ENCODE measurements around the gene SLC23A2. TPM values are rescaled to one million over a fixed set of nuclear protein-coding genes. Genes with fewer than 3 reads are reported as not detected.

The SLC23A2 gene
- total and polyA plus RNA-seq, 4 donors: 9.1 to 48.4 (median 14.7) TPM

- H3K27ac ChIP-seq (ENCODE audit: low read depth in 1 of 2, low read length in 2 of 2): no peak overlapping the region
- TF ChIP-seq GABPA (IDR thresholded peaks at IDR 0.05 in 1 of 2, conservative IDR thresholded peaks at IDR 0.05 in 1 of 2) (no peak), FOXA2 (IDR thresholded peaks at IDR 0.05) (peak; percentile 96), FOXA1 (IDR thresholded peaks at IDR 0.05) (peak; percentile 94), RAD21 (IDR thresholded peaks at IDR 0.05) (peak in 1 of 2 donors; percentile 9)
- peaks cover 0 to 6% (median 3%) of the 10 kb centered on the region in 4 donors for H3K4me1 ChIP-seq (ENCODE audit: control insufficient read depth in 4 of 4, insufficient read depth in 4 of 4, low read length in 3 of 4)
- H3K36me3 ChIP-seq (ENCODE audit: control insufficient read depth in 4 of 4, insufficient read depth in 3 of 4, low read depth in 1 of 4, low read length in 3 of 4): peaks cover 12 to 62% (median 45%) of the 10 kb centered on the region in 4 donors
- DNase-seq (ENCODE audit: low spot score): no peak
- no peaks in the 10 kb centered on the region for H3K9me3 ChIP-seq (ENCODE audit: control insufficient read depth in 4 of 4, low read length in 3 of 4)
- H3K27me3 ChIP-seq (ENCODE audit: control insufficient read depth in 4 of 4, insufficient read depth in 4 of 4, low read length in 3 of 4): no peaks in the 10 kb centered on the region
- H3K4me3 ChIP-seq (ENCODE audit: low read depth in 1 of 3, low read length in 3 of 3): no peak overlapping the region
- 65% methylated on average over 20 of the region's 20 CpGs for WGBS
- H3K9ac ChIP-seq (ENCODE audit: low read depth in 1 of 2, low read length in 2 of 2): no peak overlapping the region
Measured at GRCh38 chr20:4869290-4870193, 131.8 kb downstream of the SLC23A2 start.

- Histone ChIP-seq H3K27ac (ENCODE audit: low read depth in 1 of 2, low read length in 2 of 2) (no peak overlapping the region), H3K4me1 (ENCODE audit: control insufficient read depth in 4 of 4, insufficient read depth in 4 of 4, low read length in 3 of 4) (peaks cover 0 to 6% (median 3%) of the 10 kb centered on the region in 4 donors), H3K36me3 (ENCODE audit: control insufficient read depth in 4 of 4, insufficient read depth in 3 of 4, low read depth in 1 of 4, low read length in 3 of 4) (peaks cover 6 to 66% (median 43%) of the 10 kb centered on the region in 4 donors), H3K4me3 (ENCODE audit: low read depth in 1 of 3, low read length in 3 of 3) (no peak overlapping the region), H3K9me3 (ENCODE audit: control insufficient read depth in 4 of 4, low read length in 3 of 4) (no peaks in the 10 kb centered on the region), H3K27me3 (ENCODE audit: control insufficient read depth in 4 of 4, insufficient read depth in 4 of 4, low read length in 3 of 4) (no peaks in the 10 kb centered on the region), H3K9ac (ENCODE audit: low read depth in 1 of 2, low read length in 2 of 2) (no peak overlapping the region)
- 94% methylated on average over 4 of the region's 4 CpGs for WGBS
- DNase-seq (ENCODE audit: low spot score): no peak
- no peak for TF ChIP-seq TAF1 (conservative IDR thresholded peaks at IDR 0.05)
- TF ChIP-seq ATF3 (IDR thresholded peaks at IDR 0.05): no peak
- no peak for TF ChIP-seq CTCF (IDR thresholded peaks at IDR 0.05; ENCODE audit: low read depth, low read length, missing input control)
- no peak for TF ChIP-seq REST (IDR thresholded peaks at IDR 0.05)
- TF ChIP-seq YY1 (IDR thresholded peaks at IDR 0.05): no peak
- TF ChIP-seq RAD21 (IDR thresholded peaks at IDR 0.05): no peak
- no peak for TF ChIP-seq MAX (IDR thresholded peaks at IDR 0.05)
- TF ChIP-seq NR2F2 (IDR thresholded peaks at IDR 0.05): no peak
- TF ChIP-seq JUND (IDR thresholded peaks at IDR 0.05): no peak
- no peak for TF ChIP-seq GABPA (IDR thresholded peaks at IDR 0.05 in 1 of 2, conservative IDR thresholded peaks at IDR 0.05 in 1 of 2)
- TF ChIP-seq EGR1 (IDR thresholded peaks at IDR 0.05; ENCODE audit: low read depth in 2 of 2): no peak
Measured at GRCh38 chr20:4867051-4867450, 134.3 kb downstream of the SLC23A2 start.

Measured in liver (tissue), 9 donors.